Ammon's horn (tissue), 1 donor: ENCODE measurements around the gene TDRD9.
"Not testable (repeated sequence)": the region's sequence is repeated elsewhere in the genome, so short reads cannot be mapped to it uniquely, and the experiment has no call there.

Source experiments
- DNase-seq: peaks from one replicate; pipeline ENCODE4 v3.0.0-alpha.2; 2016; ENCODE audit warnings: low spot score

Gene TDRD9

GRCh38 chr14:103920981-103921854 is 7.0 kb upstream of the TDRD9 start:
- DNase-seq: peak; percentile 91

- not testable (repeated sequence) for DNase-seq
Measured at GRCh38 chr14:103921855-103922200, 6.4 kb upstream of the TDRD9 start.

- DNase-seq: no peak
Measured at GRCh38 chr14:103923863-103924262, 4.4 kb upstream of the TDRD9 start.

- no peak for DNase-seq
Measured at GRCh38 chr14:103925316-103925715, 2.9 kb upstream of the TDRD9 start.

GRCh38 chr14:103927566-103927965 is 690 bp upstream of the TDRD9 start:
- no peak for DNase-seq

- no peak for DNase-seq
Measured at GRCh38 chr14:103930051-103930604, 1.9 kb downstream of the TDRD9 start.

GRCh38 chr14:103931422-103931821 is 3.2 kb downstream of the TDRD9 start:
- DNase-seq: no peak

GRCh38 chr14:103932791-103933490 is 4.7 kb downstream of the TDRD9 start:
- no peak for DNase-seq

GRCh38 chr14:103935102-103935501 is 6.8 kb downstream of the TDRD9 start:
- no peak for DNase-seq

- no peak for DNase-seq
Measured at GRCh38 chr14:103941462-103941861, 13.2 kb downstream of the TDRD9 start.

GRCh38 chr14:103941973-103942736 is 13.9 kb downstream of the TDRD9 start, which contains the start of gene RD3L:
Gene RD3L (minus strand): TSS chr14:103942529. CDS start chr14:103941695, 834 bp downstream.
- DNase-seq: no peak

GRCh38 chr14:103943673-103944072 is 15.4 kb downstream of the TDRD9 start:
- DNase-seq: no peak

GRCh38 chr14:103946975-103947374 is 18.7 kb downstream of the TDRD9 start:
- no peak for DNase-seq

- no peak for DNase-seq
Measured at GRCh38 chr14:103948442-103948841, 20.2 kb downstream of the TDRD9 start.

GRCh38 chr14:103949131-103949790 is 21.0 kb downstream of the TDRD9 start:
- DNase-seq: no peak

- DNase-seq: no peak
Measured at GRCh38 chr14:103960457-103961055, 32.3 kb downstream of the TDRD9 start.

GRCh38 chr14:103961928-103962578 is 33.8 kb downstream of the TDRD9 start:
- DNase-seq: no peak

GRCh38 chr14:103966631-103967030 is 38.4 kb downstream of the TDRD9 start:
- no peak for DNase-seq

GRCh38 chr14:103969961-103970360 is 41.7 kb downstream of the TDRD9 start:
- no peak for DNase-seq

GRCh38 chr14:103973354-103973753 is 45.1 kb downstream of the TDRD9 start:
- no peak for DNase-seq

GRCh38 chr14:103974575-103974974 is 46.3 kb downstream of the TDRD9 start:
- no peak for DNase-seq
